GF-D8 (cell line): ENCODE measurements around the gene TRUB2.

Source experiments
- DNase-seq: peaks from one replicate; lab custom pipeline; 2025; lab: John Stamatoyannopoulos, UW

TRUB2 gene

DNA sequence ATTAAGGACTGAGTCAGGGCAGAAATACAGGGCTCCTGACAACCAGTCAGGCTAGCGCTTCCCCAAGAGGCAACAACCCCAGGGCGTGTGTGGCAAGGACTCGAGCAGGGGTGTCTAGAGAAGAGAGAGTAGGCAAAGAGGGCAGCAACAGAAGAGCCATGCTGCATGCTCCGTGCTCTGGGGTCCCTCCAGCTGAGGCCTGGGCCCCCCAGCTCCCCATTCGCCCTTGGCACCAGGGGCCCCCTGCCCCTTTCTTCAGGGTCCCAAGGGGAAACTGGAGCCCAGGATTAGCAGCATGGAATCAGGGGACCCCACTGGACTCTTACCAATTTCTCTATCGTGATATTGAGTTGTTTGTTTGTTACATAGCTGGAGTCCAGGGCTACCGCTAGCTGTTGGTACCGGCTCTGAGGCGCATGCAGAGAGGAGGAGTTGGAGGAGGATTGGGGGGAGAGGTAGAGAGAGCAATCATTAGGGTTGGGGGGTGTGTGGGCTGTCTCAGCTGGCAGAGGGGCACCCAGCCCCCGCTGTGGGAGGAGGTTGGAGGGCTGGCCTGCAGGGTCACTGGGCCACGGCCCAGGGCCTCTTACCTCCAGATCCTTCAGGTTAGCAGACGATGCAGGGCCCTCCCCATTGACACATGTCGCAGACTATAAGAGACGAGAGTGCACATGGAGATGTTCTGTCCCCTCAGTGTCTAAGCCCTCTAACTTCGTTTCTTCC, 55.2 kb downstream of the TRUB2 start:
- no peak for DNase-seq

GRCh38 chr9:128265348-128265847, 56.8 kb downstream of the TRUB2 start:
- DNase-seq: no peak

- DNase-seq: no peak
Observed at GRCh38 chr9:128262687-128263086, 59.6 kb downstream of the TRUB2 start.

- DNase-seq: no peak
Observed at GRCh38 chr9:128260340-128260739, 61.9 kb downstream of the TRUB2 start.

DNA sequence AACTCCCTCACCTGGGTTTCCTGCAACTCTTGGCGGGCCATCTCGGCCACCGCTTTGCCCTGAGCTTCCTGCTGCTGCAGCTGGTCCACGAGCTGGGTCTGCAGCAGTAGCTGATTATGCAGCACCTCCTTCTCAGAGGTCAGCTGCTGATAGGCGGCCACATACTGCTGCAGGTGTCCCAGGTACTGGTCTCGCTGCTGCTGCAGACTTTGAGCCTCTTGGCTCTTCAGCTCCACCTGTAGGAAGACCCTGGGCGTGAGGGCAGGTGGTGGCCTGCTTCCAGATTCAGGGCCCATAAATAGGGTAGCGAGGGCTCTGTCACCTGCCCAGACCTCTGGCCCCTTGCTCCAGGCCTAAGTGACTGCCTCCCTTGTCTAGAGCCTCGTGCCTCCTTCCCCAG, 63.1 kb downstream of the TRUB2 start:
- DNase-seq: no peak

DNA sequence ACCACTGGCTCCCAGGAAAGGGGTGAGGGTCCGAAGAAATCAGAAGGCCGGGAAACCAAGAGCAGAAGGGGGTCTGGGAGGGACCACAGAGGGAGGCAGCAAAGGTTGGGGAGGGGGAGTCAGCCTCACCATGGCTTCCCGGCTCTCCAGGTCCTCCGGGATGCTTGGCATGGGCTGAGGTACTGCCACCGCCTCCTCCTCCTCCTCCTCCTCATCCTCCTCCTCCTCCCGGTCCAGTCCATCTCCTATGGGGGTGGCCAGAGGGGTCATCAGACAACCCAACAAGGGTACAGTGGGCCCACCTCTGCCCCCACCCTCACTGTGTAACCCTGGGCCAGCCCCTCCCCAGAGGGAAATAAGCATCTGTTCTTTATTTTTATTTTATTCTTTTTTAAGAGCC, 63.9 kb downstream of the TRUB2 start:
- DNase-seq: no peak

- no peak for DNase-seq
Observed at GRCh38 chr9:128257907-128258306, 64.3 kb downstream of the TRUB2 start.

GRCh38 chr9:128257086-128257825, 65.0 kb downstream of the TRUB2 start:
- no peak for DNase-seq
